Gastrocnemius medialis (tissue), 4 donors: ENCODE results near the gene AUTS2. TPM values are rescaled to one million over a fixed set of nuclear protein-coding genes. Genes with fewer than 3 reads are reported as not detected.

Source experiments
- ATAC-seq, 2 donors: fragments of 150-250 bp; one replicate each; pipeline ENCODE4 v1.9.1; 2016
- DNase-seq, 2 donors: peaks; one replicate each; pipeline ENCODE4 v3.0.0-alpha.2; 2019
- H3K27ac ChIP-seq, 4 donors: fragments of 200-600 bp; sonication (generic); 1 replicate in 1 of 4; 2 replicates in 3 of 4; pipeline ENCODE4 v1.5.1; 2016 to 2018; ENCODE audit warnings: mild to moderate bottlenecking in 2 of 4, moderate library complexity in 1 of 4
- H3K27me3 ChIP-seq, 3 donors: fragments of 200-600 bp; sonication (generic) in 2 of 3; 1 replicate in 1 of 3; 2 replicates in 2 of 3; pipeline versions ENCODE4 v1.5.1 to v1.6.0; 2016 to 2019; ENCODE audit warnings: mild to moderate bottlenecking in 1 of 3, moderate library complexity in 1 of 3
- H3K36me3 ChIP-seq, 2 donors: fragments of 200-600 bp; sonication (generic) in 1 of 2; one replicate each; pipeline ENCODE4 v1.5.1; 2017 to 2018
- H3K4me1 ChIP-seq, 2 donors: fragments of 200-600 bp; sonication (generic) in 1 of 2; one replicate each; pipeline ENCODE4 v1.5.1; 2016 to 2017; ENCODE audit warnings: mild to moderate bottlenecking in 2 of 2
- H3K4me3 ChIP-seq, 4 donors: fragments of 200-600 bp; sonication (generic) in 3 of 4; 1 replicate in 1 of 4; 2 replicates in 3 of 4; pipeline ENCODE4 v1.5.1; 2016 to 2019; ENCODE audit warnings: mild to moderate bottlenecking in 2 of 4
- H3K9me3 ChIP-seq, 3 donors: fragments of 200-600 bp; sonication (generic) in 2 of 3; 1 replicate in 1 of 3; 2 replicates in 2 of 3; pipeline ENCODE4 v1.5.1; 2016 to 2019
- POLR2A ChIP-seq, 2 donors: fragments of 450-650 bp; IDR thresholded peaks; one replicate each; pipeline ENCODE4 v1.6.1; 2017; ENCODE audit warnings: antibody characterized with exemption in 2 of 2, mild to moderate bottlenecking in 2 of 2, moderate library complexity in 2 of 2
- in situ Hi-C, 4 donors: fragments of 200-750 bp; cut with MboI; loops; one replicate each; pipeline versions ENCODE4 v1.15.0 to v1.8.0; 2017; ENCODE audit warnings: low sequenced_read_pairs in 4 of 4
- intact Hi-C: fragments of 100-400 bp; cut with DNase I; formaldehyde crosslinking; loops from one replicate; pipeline ENCODE4 v1.15.1; 2023; ENCODE audit warnings: low total_unique reads
- total RNA-seq, 4 donors: library from RNA; depleted of rRNA; stranded (reverse); fragments of >200 nt; gene quantifications; one replicate each; pipeline versions ENCODE4 v1.1.0 to v1.2.3, GENCODE V29; 2016
- TF ChIP-seq, protein P1 (sequence below), 5 experiments: fragments of 450-650 bp in 3 of 5; fragments of 200-600 bp in 2 of 5; sonication (generic) in 2 of 5; IDR thresholded peaks in 4 of 5; conservative IDR thresholded peaks in 1 of 5; 1 replicate in 4 of 5; 2 replicates in 1 of 5; pipeline ENCODE4 v1.5.1; 2016 to 2019; ENCODE audit warnings: antibody characterized with exemption in 5 of 5, mild to moderate bottlenecking in 3 of 5, moderate library complexity in 3 of 5

The AUTS2 gene
- total RNA-seq, 4 donors from 2014 or later: 2.5 to 16.2 (median 8.5) TPM

GRCh38 chr7:70317356-70317755, 719.1 kb downstream of the AUTS2 start:
- no peak for DNase-seq
- H3K9me3 ChIP-seq: no peaks in the 10 kb centered on the region
- H3K27me3 ChIP-seq: no peaks in the 10 kb centered on the region
- H3K27ac ChIP-seq: no peak overlapping the region
- TF ChIP-seq, protein P1, sequence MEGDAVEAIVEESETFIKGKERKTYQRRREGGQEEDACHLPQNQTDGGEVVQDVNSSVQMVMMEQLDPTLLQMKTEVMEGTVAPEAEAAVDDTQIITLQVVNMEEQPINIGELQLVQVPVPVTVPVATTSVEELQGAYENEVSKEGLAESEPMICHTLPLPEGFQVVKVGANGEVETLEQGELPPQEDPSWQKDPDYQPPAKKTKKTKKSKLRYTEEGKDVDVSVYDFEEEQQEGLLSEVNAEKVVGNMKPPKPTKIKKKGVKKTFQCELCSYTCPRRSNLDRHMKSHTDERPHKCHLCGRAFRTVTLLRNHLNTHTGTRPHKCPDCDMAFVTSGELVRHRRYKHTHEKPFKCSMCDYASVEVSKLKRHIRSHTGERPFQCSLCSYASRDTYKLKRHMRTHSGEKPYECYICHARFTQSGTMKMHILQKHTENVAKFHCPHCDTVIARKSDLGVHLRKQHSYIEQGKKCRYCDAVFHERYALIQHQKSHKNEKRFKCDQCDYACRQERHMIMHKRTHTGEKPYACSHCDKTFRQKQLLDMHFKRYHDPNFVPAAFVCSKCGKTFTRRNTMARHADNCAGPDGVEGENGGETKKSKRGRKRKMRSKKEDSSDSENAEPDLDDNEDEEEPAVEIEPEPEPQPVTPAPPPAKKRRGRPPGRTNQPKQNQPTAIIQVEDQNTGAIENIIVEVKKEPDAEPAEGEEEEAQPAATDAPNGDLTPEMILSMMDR (IDR thresholded peaks at IDR 0.05 in 4 of 5, conservative IDR thresholded peaks at IDR 0.05 in 1 of 5): no peak
- TF ChIP-seq POLR2A (IDR thresholded peaks at IDR 0.05): no peak
- ATAC-seq: no peak
- H3K4me3 ChIP-seq: no peak overlapping the region
- H3K4me1 ChIP-seq: no peaks in the 10 kb centered on the region
- H3K36me3 ChIP-seq: no peaks in the 10 kb centered on the region
- intact Hi-C loops: no loop called here
- in situ Hi-C loops: no loop called here

DNA sequence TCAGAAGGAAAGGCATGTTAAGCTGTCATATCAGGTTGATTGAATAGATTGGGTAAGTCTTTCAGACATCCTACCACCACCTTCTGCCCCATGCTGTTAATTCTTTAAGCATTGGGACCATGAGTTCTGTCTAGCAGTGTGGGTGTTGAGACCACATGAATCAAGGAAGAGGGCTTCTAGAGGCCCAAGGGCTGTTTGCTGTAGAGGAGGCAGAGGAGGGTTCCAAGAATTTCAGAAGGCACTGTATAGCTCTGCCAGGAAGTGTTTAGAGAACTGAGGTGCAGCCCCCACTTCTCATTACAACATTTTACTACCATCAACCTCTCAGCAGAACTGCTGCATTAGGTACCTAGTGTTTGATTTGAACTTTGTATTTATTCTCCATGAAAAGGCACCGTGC, 720.2 kb downstream of the AUTS2 start:
- DNase-seq: no peak
- TF ChIP-seq POLR2A (IDR thresholded peaks at IDR 0.05): no peak
- in situ Hi-C loops: no loop called here
- no peaks in the 10 kb centered on the region for H3K36me3 ChIP-seq
- H3K4me3 ChIP-seq: no peak overlapping the region
- intact Hi-C loops: no loop called here
- H3K9me3 ChIP-seq: no peaks in the 10 kb centered on the region
- no peaks in the 10 kb centered on the region for H3K27me3 ChIP-seq
- H3K4me1 ChIP-seq: no peaks in the 10 kb centered on the region
- no peak for ATAC-seq
- H3K27ac ChIP-seq: no peak overlapping the region

GRCh38 chr7:70319057-70319456, 720.8 kb downstream of the AUTS2 start:
- Histone ChIP-seq H3K4me1 (no peaks in the 10 kb centered on the region), H3K27ac (no peak overlapping the region), H3K27me3 (no peaks in the 10 kb centered on the region), H3K9me3 (no peaks in the 10 kb centered on the region), H3K4me3 (no peak overlapping the region), H3K36me3 (no peaks in the 10 kb centered on the region)
- intact Hi-C loops (no loop called here), in situ Hi-C loops (no loop called here)
- TF ChIP-seq, protein P1 (IDR thresholded peaks at IDR 0.05 in 4 of 5, conservative IDR thresholded peaks at IDR 0.05 in 1 of 5): no peak
- TF ChIP-seq POLR2A (IDR thresholded peaks at IDR 0.05): no peak
- no peak for DNase-seq
- ATAC-seq: no peak

- ATAC-seq: no peak
- Histone ChIP-seq H3K9me3 (no peaks in the 10 kb centered on the region), H3K4me3 (no peak overlapping the region), H3K4me1 (no peaks in the 10 kb centered on the region), H3K27ac (no peak overlapping the region), H3K36me3 (no peaks in the 10 kb centered on the region), H3K27me3 (no peaks in the 10 kb centered on the region)
- TF ChIP-seq, protein P1 (IDR thresholded peaks at IDR 0.05 in 4 of 5, conservative IDR thresholded peaks at IDR 0.05 in 1 of 5): no peak
- TF ChIP-seq POLR2A (IDR thresholded peaks at IDR 0.05): no peak
- in situ Hi-C loops (no loop called here), intact Hi-C loops (no loop called here)
- DNase-seq: no peak
Observed at GRCh38 chr7:70321016-70321590, 722.8 kb downstream of the AUTS2 start.

DNA sequence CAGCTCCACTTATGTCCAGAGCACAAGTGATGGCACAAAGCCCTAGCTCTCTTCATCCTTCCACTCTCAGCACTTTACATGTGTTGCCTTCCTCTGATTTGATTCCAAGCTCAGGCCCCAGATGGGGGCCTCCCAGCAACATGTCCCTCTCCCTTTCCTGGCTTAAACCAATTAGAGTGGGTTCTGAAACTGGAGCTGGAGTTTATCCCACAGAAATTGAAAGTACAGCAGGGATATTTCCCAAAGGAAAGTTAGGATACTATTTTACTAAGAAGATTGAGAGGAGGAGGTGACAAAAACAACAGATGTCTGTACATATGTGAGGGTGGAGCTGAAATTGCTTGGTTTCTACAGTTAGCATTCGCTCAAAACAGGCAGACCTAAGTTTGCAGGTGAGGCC, 724.6 kb downstream of the AUTS2 start:
- Histone ChIP-seq H3K9me3 (no peaks in the 10 kb centered on the region), H3K4me3 (no peak overlapping the region), H3K27ac (no peak overlapping the region), H3K4me1 (no peaks in the 10 kb centered on the region), H3K27me3 (no peaks in the 10 kb centered on the region), H3K36me3 (no peaks in the 10 kb centered on the region)
- TF ChIP-seq POLR2A (IDR thresholded peaks at IDR 0.05): no peak
- TF ChIP-seq, protein P1 (IDR thresholded peaks at IDR 0.05 in 4 of 5, conservative IDR thresholded peaks at IDR 0.05 in 1 of 5): no peak
- ATAC-seq (no peak), DNase-seq (no peak)
- in situ Hi-C loops: no loop called here
- intact Hi-C loops: no loop called here
